Osteocyte (in vitro differentiated cells): ENCODE data around the gene VPS41. TPM values are rescaled to one million over a fixed set of nuclear protein-coding genes. Genes with fewer than 3 reads are reported as not detected.
A peak's percentile ranks its signal among the peaks of the same experiment; 100 is the strongest.

ENCODE experiments used
- DNase-seq: peaks from one replicate; pipeline ENCODE4 v3.0.0; 2021; ENCODE audit warnings: mixed read lengths; ENCODE audit not compliant: unreplicated experiment; ENCODE audit errors: extremely low spot score
- H3K27ac Mint-ChIP-seq: one replicate; pipeline ENCODE4 v1.8.0; 2021; ENCODE audit warnings: mild to moderate bottlenecking, mixed read lengths; ENCODE audit not compliant: unreplicated experiment
- H3K27me3 Mint-ChIP-seq: one replicate; pipeline ENCODE4 v1.8.0; 2021; ENCODE audit warnings: mixed read lengths; ENCODE audit not compliant: unreplicated experiment
- H3K36me3 Mint-ChIP-seq: one replicate; pipeline ENCODE4 v1.8.0; 2021; ENCODE audit warnings: mixed read lengths; ENCODE audit not compliant: unreplicated experiment
- H3K4me1 Mint-ChIP-seq: one replicate; pipeline ENCODE4 v1.8.0; 2021; ENCODE audit warnings: mixed read lengths; ENCODE audit not compliant: unreplicated experiment
- H3K4me3 Mint-ChIP-seq: one replicate; pipeline ENCODE4 v1.8.0; 2021; ENCODE audit warnings: mild to moderate bottlenecking, moderate library complexity, mixed read lengths; ENCODE audit not compliant: unreplicated experiment
- H3K9me3 Mint-ChIP-seq: one replicate; pipeline ENCODE4 v1.8.0; 2021; ENCODE audit warnings: mixed read lengths; ENCODE audit not compliant: unreplicated experiment
- CTCF ChIP-seq: fragments of 200-600 bp; sonication (generic); IDR thresholded peaks from 2 replicates; pipeline ENCODE4 v1.5.0; 2021; ENCODE audit warnings: antibody characterized with exemption, mild to moderate bottlenecking, moderate library complexity
- total RNA-seq: library from RNA; stranded (reverse); gene quantifications from 2 replicates; pipeline ENCODE4 v1.2.1, GENCODE V29; 2021

VPS41 gene
- total RNA-seq, 1 donor from 2014 or later: 105 TPM

- H3K27me3 Mint-ChIP-seq: no peaks in the 10 kb centered on the region
- no peaks in the 10 kb centered on the region for H3K9me3 Mint-ChIP-seq
- no peak overlapping the region for H3K4me3 Mint-ChIP-seq
- no peak for DNase-seq
- H3K4me1 Mint-ChIP-seq: peaks cover 19% of the 10 kb centered on the region
- peak overlapping the region; percentile 75 for H3K27ac Mint-ChIP-seq
- no peaks in the 10 kb centered on the region for H3K36me3 Mint-ChIP-seq
- TF ChIP-seq CTCF: no peak
These were observed 68.1 kb downstream of the VPS41 start for GRCh38 chr7:38840736-38841460.

- no peaks in the 10 kb centered on the region for H3K9me3 Mint-ChIP-seq
- H3K4me1 Mint-ChIP-seq: peaks cover 17% of the 10 kb centered on the region
- no peak for TF ChIP-seq CTCF
- H3K36me3 Mint-ChIP-seq: no peaks in the 10 kb centered on the region
- H3K4me3 Mint-ChIP-seq: no peak overlapping the region
- no peaks in the 10 kb centered on the region for H3K27me3 Mint-ChIP-seq
- H3K27ac Mint-ChIP-seq: no peak overlapping the region
- no peak for DNase-seq
These were observed 69.1 kb downstream of the VPS41 start for GRCh38 chr7:38839851-38840250.

- peaks cover 17% of the 10 kb centered on the region for H3K4me1 Mint-ChIP-seq
- TF ChIP-seq CTCF: no peak
- no peaks in the 10 kb centered on the region for H3K27me3 Mint-ChIP-seq
- no peak overlapping the region for H3K4me3 Mint-ChIP-seq
- H3K36me3 Mint-ChIP-seq: no peaks in the 10 kb centered on the region
- DNase-seq: no peak
- no peak overlapping the region for H3K27ac Mint-ChIP-seq
- no peaks in the 10 kb centered on the region for H3K9me3 Mint-ChIP-seq
These were observed 70.1 kb downstream of the VPS41 start for GRCh38 chr7:38838725-38839385.

GRCh38 chr7:38834357-38834756 lies 74.6 kb downstream of the VPS41 start:
- H3K4me1 Mint-ChIP-seq: peaks cover 9% of the 10 kb centered on the region
- no peak for TF ChIP-seq CTCF
- no peaks in the 10 kb centered on the region for H3K27me3 Mint-ChIP-seq
- H3K4me3 Mint-ChIP-seq: no peak overlapping the region
- H3K27ac Mint-ChIP-seq: no peak overlapping the region
- no peaks in the 10 kb centered on the region for H3K36me3 Mint-ChIP-seq
- H3K9me3 Mint-ChIP-seq: no peaks in the 10 kb centered on the region
- no peak for DNase-seq

GRCh38 chr7:38833329-38833728 lies 75.7 kb downstream of the VPS41 start:
- DNase-seq: no peak
- no peaks in the 10 kb centered on the region for H3K27me3 Mint-ChIP-seq
- no peak overlapping the region for H3K4me3 Mint-ChIP-seq
- no peaks in the 10 kb centered on the region for H3K9me3 Mint-ChIP-seq
- peaks cover 9% of the 10 kb centered on the region for H3K4me1 Mint-ChIP-seq
- H3K27ac Mint-ChIP-seq: no peak overlapping the region
- no peaks in the 10 kb centered on the region for H3K36me3 Mint-ChIP-seq
- no peak for TF ChIP-seq CTCF
